C4-2B (cell line): ENCODE data around the gene COL3A1.

Experiments
- H3K27ac ChIP-seq: fragments of 450-650 bp; 2 replicates; pipeline ENCODE4 v1.5.1; 2017
- ZFX ChIP-seq: fragments of 450-650 bp; IDR thresholded peaks from 2 replicates; pipeline ENCODE4 v1.6.1; 2017
- TF ChIP-seq, protein P1 (sequence below): fragments of 450-650 bp; conservative IDR thresholded peaks from 2 replicates; pipeline ENCODE4 v1.5.1; 2017; ENCODE audit warnings: mild to moderate bottlenecking

COL3A1 gene

DNA sequence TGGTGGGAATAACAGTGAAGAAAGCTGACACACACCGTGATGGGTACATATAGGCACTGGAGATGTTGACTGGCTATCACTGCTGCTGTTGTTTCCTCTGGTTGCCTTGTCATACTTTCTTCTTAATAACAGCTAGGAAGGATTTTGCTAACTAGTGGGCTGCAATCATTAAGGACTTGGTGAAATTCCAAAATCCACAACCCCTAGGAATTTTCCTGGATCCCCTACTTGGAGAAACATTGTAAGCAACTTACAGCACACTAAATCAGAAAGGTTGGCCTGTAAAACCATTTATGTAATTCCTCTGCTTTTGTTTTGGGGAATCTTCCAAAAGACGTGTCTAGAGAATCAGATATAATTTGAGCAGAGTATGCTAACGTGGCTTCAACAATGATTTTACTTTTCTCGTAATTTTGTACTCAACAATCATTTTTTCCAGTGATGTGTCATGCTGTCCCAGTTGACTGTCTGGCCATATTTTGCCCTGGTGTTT is 8.0 kb upstream of the COL3A1 start:
- TF ChIP-seq ZFX: no peak
- TF ChIP-seq, protein P1, sequence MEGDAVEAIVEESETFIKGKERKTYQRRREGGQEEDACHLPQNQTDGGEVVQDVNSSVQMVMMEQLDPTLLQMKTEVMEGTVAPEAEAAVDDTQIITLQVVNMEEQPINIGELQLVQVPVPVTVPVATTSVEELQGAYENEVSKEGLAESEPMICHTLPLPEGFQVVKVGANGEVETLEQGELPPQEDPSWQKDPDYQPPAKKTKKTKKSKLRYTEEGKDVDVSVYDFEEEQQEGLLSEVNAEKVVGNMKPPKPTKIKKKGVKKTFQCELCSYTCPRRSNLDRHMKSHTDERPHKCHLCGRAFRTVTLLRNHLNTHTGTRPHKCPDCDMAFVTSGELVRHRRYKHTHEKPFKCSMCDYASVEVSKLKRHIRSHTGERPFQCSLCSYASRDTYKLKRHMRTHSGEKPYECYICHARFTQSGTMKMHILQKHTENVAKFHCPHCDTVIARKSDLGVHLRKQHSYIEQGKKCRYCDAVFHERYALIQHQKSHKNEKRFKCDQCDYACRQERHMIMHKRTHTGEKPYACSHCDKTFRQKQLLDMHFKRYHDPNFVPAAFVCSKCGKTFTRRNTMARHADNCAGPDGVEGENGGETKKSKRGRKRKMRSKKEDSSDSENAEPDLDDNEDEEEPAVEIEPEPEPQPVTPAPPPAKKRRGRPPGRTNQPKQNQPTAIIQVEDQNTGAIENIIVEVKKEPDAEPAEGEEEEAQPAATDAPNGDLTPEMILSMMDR: no peak
- H3K27ac ChIP-seq: no peak overlapping the region

DNA sequence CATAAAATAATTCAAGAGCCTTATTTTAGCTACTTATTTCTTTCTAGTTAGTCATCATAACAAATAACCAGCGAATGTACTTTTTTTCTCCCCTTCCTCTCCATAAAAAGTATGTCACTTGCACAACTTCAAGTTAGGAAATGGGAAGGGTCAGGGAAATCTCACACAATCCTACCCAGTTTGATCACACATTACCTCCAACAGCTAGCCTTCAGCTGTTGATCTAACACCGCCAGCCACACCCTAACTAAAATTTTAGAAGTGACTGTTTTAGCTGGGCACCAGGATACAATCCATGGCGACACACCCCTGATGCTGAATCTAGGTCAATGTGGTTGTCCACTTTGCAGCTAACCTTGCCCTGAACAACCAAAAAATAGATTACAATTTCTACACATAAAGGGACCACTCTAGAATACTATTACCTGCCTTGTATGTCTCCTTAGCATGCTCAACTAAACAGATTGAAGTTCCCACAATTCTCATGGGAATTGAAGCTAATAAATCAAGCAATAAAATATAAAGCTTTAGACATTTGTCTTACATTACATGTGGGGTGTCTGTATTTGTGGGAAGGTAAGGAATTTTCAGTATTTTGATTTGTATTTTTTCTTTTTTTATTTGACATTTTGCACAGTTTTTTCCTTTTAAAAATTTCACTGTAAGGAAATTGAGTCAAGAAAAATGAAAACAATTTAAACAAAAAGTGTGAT is 7.3 kb upstream of the COL3A1 start:
- no peak overlapping the region for H3K27ac ChIP-seq
- TF ChIP-seq ZFX: no peak
- TF ChIP-seq, protein P1: no peak

DNA sequence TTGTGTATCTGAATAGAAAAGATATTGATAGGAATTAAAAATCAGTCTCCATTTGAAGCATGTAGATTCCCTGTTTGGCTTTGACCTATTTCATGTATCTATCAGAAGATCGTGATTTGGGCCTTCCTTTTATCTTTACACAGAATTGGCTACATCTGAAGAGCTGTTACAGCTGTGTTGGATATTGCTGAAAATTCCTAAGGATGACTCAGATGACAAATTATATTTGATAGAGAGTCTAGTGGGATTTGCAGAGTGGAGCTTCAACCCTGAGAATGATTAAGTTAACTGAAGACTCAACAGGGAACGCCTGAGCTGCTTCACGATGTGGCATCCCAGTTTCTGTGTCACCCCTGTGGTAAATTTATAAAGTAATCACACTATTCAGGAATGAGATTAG is 4.9 kb upstream of the COL3A1 start:
- TF ChIP-seq, protein P1: no peak
- no peak for TF ChIP-seq ZFX
- H3K27ac ChIP-seq: no peak overlapping the region

GRCh38 chr2:188969651-188970050 is 4.5 kb upstream of the COL3A1 start:
- TF ChIP-seq ZFX: no peak
- TF ChIP-seq, protein P1: no peak
- no peak overlapping the region for H3K27ac ChIP-seq

GRCh38 chr2:188970211-188970610 is 4.0 kb upstream of the COL3A1 start:
- no peak overlapping the region for H3K27ac ChIP-seq
- TF ChIP-seq, protein P1: no peak
- TF ChIP-seq ZFX: no peak

DNA sequence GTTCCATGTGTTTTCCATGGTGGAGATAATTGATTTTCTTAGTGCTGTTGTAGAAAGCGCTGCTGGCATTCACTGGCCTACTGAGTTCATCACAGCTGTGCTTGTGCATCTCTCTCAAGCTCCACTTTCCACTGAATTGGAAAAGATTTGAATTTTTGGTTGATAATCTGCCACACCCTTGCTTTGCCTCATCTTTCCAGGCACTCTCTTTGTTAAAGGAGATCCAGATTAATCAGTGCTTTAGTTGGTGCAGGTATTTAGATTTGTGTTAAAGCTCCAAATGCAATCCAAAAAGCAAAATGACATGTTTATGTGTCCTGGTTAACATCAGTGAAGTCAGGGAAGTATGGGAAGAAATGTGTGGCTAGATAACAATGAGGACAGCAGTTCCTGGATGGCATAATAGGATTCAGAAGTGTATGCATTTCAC is 2.7 kb upstream of the COL3A1 start:
- no peak overlapping the region for H3K27ac ChIP-seq
- no peak for TF ChIP-seq ZFX
- TF ChIP-seq, protein P1: no peak

DNA sequence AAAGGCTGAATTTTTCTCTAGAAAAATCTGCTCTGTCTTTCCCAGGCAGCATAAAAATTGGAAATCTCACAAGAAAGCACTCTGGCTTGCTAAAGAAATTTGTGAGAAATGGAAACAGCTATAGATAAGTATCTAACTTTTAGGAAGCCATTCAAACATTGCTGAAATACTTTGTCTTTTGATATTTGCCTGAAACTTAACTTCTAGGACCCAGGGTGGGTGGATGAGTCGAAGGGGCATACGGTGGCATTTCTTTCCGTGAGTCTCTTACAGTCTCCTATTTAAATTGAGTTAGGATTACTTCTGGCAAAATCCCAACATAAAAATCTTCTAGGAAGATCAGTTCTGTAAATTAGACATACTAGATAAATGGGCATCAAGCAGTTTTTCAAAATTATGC is 532 bp upstream of the COL3A1 start:
- H3K27ac ChIP-seq: no peak overlapping the region
- TF ChIP-seq, protein P1: no peak
- TF ChIP-seq ZFX: no peak
